ENCODE measurements around the gene DHRS11.

Gene DHRS11, protein sequence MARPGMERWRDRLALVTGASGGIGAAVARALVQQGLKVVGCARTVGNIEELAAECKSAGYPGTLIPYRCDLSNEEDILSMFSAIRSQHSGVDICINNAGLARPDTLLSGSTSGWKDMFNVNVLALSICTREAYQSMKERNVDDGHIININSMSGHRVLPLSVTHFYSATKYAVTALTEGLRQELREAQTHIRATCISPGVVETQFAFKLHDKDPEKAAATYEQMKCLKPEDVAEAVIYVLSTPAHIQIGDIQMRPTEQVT

DNA sequence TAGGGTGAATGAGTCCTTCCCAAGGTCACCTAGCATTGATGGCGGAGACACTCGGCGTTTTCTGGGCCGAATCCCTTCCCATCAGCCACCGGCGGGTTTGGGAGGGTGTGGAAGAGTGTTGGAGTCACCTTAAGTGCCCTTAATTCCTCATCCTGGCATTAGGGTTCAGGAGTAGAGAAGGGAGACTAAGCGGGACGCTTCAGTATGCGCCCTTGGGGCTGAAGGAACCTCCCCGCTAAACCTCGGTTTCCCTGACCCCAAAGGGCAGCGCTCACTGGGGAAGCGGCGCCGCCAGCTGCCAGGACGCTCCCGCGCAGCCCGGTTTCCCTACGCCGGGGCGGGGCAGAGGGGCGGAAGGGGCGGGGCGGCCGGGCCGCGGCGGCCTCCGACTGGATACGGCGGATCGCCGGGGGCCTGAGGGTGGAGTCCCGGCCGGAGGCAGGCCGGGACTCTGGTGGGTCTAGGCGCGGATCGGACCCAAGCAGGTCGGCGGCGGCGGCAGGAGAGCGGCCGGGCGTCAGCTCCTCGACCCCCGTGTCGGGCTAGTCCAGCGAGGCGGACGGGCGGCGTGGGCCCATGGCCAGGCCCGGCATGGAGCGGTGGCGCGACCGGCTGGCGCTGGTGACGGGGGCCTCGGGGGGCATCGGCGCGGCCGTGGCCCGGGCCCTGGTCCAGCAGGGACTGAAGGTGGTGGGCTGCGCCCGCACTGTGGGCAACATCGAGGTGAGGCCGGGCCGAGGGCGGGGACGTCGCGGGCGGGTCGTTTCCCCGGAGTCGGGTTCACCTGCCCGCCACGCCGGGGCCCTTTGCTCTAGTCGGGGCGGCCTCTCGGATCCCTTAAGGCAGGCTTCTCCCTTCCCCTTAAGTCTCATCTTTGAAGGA lies at the start of gene DHRS11:
Gene DHRS11, plus strand, starts transcription at position 446 of the 882 bp plus-strand sequence. Its CDS starts 131 bp downstream, at position 577.
- DNase-seq (ENCODE audit: low read depth, low spot score): no peak

DNA sequence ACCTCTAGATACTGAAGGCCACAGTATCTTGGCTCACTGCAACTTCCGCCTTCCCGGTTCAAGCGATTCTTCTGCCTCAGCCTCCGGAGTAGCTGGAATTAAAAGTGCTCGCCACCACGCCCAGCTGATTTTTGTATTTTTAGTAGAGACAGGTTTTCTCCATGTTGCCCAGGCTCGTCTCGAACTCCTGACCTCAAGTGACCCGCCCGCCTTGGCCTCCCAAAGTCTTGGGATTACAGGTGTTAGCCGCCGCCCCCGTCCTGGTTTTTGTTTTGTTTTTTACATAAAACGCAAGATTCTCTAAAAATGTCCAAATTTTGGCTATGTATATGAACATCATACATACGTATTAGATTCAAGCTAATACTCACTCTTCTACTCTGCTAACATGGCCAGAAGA lies 48.9 kb upstream of the DHRS11 start:
- no peak for DNase-seq (ENCODE audit: low read depth, low spot score)

DNA sequence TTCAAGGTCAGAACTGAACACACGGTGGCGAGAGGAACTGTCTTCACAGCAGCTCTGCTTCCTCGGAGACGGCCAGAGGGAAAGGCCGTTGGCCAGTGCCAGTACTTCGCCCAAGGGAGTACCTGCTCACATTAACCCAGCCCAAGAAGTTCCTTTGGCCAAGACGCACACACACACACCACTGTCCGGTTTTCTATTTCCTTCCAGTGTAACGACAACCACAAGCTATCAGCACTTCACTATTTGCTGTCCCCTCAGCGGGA lies 47.7 kb upstream of the DHRS11 start:
- no peak for DNase-seq (ENCODE audit: low read depth, low spot score)

DNA sequence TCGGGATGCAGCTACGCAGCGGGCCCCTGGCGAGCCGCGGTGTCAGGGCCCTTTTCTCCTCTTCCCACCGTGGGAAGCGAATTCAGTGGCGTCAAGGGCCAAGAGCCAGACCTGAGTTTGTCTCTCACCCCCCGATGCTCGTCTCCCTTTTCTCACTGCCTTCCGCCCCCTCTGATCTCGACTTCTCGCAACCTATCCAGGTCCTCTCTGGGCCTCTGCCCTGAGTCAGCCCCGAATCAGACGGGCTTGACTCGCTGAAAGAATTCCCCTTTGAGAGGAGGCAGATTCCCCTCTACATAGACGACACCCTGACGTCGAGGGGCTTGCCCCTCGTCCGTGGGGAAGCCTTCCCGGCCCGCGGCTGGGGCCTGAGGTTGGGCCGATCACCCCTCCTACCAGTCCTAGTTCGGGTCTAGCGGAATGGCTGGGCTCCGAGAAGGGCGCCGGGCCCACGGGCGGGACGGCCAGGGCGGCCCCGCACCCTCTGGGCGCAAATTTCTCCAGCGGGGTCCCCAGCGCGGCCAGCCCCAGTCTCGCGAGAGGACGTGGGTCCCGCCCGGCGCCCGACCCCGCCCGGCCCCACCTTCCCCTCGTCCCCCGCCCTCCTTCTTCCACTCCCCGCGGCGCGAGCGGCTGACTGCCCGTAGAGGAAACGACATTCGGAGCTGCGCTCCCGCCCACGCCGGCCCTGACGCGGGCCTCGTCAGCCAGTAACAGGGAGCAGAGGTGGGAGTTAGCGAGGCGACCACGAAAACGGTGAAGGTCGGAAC lies 47.2 kb upstream of the DHRS11 start, which contains the start of gene GGNBP2:
Gene GGNBP2, plus strand, starts transcription at position 613 of the 770 bp plus-strand sequence. CDS start 806 bp downstream, outside the sequence.
- DNase-seq (ENCODE audit: low read depth, low spot score): peak; percentile 73

DNA sequence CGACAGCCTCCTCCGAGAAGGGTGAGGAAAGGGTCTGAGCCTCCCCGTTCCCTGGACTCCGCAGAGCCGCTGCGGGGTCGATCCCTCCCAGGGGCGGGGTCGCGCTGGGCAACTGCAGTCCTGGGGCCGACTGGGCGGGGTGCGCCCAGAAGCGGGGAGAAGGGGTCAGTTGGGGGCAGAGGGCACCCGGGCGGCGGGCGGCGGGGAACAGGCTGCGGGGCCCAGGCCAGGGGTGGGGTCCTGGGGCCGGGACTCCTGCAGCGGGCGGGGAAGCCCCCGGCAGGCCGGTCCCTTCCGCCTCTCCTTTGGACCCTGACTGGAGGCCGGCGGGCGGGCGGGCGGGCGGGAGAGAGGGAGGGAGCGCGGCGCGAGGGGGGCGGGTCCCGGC lies 46.6 kb upstream of the DHRS11 start:
- DNase-seq (ENCODE audit: low read depth, low spot score): no peak

DNA sequence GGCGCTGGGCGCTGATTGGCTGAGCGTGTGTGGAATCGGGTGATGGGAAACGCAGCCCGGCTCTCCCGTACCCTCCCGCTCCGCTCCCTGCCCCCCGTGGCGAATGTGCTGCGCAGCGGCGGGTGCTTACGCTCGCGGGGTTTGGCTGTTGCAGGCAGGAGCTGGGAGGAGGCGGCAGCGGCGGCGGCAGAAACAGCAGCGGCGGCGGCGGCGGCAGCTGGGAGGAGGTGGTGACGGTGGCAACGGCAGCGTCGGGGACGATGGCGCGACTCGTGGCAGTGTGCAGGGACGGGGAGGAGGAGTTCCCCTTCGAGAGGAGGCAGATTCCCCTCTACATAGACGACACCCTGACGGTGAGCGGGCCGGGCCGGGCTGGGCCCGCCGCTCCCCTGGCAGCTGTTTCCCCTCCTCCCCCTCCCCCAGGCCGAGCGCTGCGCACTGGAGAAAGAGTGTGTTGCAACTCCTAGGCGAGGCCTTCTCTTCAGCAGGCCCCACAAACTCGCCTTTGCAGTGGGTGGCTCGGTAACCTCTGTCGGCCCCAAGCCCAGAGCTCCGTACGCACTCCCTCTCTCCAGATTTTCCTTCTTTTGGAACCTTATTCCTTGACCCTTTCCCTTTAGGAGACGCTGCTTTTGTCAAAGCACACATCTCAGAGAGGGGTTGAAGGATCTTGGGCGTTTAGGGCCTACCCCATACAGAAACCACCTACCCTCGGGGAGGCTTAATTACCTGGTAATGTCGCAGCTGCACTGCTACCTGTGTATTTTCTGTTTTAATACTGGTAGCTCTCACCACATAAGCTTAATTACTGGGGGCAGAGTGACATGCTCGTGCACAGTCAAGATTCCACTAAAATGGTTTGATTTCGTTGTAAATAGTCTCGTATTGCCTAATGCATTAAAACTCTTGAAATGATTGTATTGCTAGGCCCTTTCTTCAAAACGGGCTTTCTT lies 45.9 kb upstream of the DHRS11 start:
- DNase-seq (ENCODE audit: low read depth, low spot score): peak; percentile 94

DNA sequence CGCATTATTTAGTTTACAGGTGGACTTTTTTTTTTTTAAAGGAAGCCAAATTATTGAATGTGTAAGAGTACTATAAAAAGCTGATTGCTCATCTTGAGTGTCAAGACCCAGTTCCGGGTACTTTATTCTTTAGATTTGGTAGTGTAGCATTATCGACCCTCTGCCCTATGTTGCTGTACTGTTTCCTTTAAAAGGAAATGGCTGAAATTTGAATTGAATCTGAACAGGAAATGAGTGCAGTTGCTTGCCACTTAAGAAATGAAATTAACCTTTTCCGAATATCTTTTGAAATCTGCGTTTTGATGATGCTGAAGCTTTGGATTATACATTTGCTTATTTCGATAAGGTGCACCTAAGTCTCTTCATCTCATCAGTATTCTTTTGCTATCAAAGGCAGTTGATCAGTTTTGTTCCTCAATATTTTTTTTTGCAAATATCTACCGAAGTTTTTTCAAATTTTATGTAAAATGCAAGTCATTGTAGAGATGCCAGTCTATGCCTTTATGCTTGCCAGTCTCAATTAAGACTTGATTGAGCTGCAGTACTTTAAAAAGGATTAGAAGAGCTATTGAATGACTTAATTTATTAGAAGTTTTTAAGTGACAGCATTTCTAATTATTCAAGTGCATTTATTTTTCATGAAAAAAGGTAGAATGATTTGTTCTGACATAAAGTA lies 45.1 kb upstream of the DHRS11 start:
- no peak for DNase-seq (ENCODE audit: low read depth, low spot score)

DNA sequence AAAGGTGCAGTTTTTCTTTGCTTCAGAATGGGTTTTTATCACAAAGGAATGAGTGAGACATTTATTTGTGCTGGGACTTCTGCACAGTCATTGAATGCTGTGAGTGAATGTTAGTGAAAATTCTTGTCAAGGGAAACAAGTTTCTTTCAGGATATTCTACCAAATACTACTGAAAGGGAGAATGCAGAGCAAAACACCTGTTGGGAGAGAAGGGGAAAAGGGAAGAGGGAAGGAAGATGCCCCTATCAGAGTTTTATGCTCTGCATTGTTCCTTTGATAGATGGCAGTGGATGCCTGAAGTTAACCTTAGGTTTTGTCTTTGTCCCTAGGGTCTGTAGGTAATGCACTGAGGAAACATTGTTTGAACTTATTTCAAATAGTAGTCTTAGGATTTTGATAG lies 43.9 kb upstream of the DHRS11 start:
- no peak for DNase-seq (ENCODE audit: low read depth, low spot score)

DNA sequence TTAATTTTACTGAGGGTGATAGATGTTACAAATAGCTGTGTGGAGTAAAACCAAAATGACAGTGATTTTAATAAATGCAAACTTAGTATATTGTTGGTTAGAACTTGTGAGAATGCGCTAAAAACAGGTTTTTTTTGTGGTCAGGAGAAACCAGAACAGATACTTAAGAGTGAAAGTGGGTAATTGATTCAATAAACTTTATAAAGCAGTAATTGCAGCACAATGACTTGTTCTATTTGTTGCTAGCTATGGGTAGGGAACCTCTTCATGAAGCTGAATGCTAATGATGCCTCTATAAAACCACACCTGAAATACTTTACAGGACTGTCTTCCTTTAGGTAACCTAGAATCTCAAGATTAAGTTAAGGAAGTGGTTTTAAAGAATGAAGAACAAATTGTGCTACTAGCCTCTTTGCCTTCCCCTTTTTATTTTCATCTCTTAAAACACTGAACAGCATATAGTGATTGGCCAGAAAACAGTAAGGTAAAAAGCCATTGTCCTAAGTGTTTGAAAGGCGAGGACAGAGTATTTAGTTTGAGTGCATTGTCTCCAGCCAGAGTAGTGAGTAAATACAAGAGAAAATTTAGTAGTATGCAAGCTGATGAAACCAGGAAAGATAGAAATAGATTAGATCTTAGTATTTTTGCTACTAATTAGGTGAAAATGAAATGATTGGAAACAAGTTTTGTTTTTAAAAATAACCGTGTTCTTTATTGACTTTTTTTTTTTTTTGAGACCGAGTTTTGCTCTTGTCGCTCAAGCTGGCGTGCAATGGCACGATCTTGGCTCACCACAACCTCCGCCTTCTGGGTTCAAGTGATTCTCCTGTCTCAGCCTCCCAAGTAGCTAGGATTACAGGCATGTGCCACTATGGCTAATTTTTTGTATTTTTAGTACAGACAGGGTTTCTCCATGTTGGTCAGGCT lies 40.9 kb upstream of the DHRS11 start:
- DNase-seq (ENCODE audit: low read depth, low spot score): no peak

DNA sequence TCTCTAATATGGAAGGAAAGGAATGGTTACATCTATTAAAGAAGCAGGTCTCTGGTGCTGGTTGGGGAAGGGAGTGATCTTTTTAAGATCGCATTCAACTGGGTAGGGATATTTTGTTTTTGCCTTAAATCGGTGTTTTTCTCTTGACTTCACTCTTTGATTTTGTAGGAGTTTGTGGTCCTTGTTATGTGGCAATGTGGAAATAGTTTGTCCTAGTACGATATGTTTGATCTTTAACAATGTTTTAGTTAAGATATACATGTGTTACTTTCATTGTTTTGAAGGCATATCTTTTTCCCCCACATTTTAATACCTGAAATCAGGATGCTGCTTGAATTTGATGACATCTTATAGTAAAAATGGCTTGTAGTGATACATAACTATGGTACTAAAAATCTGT lies 38.2 kb upstream of the DHRS11 start:
- DNase-seq (ENCODE audit: low read depth, low spot score): no peak

DNA sequence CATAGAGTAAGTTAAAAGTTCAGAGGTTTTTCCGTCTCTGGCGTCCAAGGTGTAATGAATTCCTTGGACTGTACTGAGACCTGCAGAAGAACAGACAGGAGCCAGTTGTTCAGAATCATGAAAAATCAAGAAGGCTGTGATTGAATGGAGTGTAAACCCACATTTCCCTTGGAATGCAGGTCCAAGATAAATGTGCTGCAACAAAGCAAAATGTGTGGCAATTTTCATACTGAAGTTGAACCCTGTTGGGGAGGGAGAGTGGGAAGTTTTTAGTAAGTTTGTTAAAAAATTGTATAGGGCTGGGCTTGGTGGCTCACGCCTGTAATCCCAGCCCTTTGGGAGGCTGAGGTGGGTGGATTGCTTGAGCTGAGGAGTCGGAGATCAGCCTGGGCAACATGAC lies 25.6 kb upstream of the DHRS11 start:
- DNase-seq (ENCODE audit: low read depth, low spot score): no peak

DNA sequence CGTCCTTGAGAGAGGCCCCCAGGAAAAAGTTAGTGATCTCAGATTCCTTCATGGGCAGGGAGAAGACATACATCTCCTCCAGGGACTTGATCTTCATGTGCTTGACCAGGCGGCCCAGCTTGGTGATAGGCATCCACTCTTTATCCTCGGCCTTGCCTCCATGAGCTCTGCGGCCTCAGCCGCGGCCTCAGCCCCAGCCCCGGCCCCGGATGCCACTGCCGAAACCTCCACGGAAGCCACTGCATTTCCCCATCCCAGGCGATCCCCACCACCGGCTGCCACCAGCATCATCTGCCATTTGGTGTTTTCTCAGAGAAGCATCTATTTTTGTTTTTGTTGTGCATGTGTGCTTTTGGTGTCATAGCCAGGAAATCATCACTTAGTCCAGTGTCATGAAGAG lies 16.7 kb upstream of the DHRS11 start:
- no peak for DNase-seq (ENCODE audit: low read depth, low spot score)

DNA sequence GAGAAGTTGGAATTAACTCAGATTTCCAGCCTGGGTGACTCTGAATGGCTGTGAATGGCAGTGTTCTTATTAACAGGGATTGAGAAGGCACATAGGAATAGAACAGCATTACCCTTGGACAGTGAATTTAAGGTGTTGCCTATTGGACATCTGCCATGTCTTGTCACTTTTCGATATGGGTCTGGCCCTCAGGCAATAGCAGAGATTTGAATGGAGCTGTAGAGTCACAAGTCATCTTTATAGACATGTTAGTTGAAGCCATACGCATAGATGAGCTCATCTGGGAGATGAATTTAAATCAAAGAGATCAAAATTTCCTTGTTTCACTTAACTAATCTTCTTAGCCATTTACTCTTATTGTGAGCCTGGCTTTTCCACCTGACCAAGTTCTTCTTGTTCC lies 14.9 kb upstream of the DHRS11 start:
- DNase-seq (ENCODE audit: low read depth, low spot score): no peak

DNA sequence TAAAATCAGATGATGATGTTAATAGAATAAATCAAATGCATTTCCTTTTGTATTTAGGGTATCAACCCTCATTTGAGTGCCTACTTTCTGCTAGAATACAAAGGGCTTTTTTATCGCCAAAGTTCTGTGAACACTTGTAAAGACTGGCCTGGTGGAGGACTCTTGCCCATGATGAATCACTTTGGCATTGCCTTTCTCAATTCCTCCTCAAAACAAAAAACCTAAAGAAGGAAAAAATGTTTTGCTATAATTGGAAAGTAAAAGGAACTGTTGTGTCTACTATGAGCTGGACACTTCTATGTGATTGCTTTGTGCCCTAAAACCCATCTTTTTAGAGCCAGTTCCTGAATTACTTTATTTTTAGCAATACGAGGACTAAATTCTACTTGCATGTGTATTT lies 13.0 kb upstream of the DHRS11 start:
- DNase-seq (ENCODE audit: low read depth, low spot score): no peak

DNA sequence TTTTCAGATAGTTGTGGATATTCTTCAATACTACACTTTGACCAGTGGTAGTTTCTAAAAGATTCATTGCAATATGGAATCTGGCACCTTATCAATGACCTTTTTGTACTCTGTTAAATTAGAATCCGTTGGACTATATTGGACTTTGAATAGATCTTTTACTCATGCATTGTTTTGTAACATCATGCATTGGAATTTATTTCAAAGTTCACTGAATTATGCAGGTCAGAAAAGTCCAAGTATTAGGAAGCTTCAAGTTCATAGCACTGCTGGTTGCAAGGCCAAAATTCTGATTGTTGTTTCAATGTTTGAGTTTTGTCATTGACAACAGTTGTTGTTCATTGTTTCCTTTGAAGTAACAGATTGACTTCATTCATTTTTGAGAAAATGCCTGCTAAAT lies 7.9 kb upstream of the DHRS11 start:
- DNase-seq (ENCODE audit: low read depth, low spot score): no peak

DNA sequence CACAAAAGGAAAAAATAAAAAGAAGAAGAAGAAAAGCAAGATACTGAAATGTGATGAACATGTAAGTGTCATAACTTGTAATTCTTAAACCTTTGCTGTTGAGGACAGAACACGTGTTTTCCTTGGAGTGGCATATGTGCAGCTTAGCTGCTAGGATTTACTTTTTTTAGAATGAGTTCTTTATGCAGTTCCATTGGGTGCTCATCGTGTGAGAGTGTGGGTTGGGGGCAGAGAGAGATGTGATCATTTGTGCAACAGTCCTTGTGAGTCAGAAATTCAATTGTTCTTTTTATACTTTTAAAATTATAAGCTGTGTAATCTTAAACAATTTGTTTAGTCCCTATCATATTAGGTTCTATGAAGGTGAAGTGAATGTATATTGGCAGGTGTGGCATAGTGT lies 5.5 kb upstream of the DHRS11 start:
- DNase-seq (ENCODE audit: low read depth, low spot score): no peak

DNA sequence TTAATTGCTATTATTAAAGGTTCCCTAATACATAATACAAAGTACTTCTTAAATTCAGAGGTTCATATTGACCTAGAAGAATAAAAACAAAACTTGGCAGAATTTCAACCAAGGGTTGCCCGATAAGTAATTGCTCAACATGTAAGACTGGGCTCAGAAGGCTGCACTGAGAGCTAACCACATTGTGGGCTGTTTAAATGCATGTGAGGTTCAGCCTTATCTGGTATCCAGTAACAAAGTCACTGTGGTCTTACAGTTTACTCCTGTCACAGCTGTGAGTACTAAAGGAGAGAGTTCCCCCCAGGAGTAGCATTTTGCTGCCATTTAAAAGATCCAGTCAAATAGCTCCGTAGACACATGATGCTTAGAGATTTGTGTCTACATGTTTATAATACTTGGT lies 1.6 kb upstream of the DHRS11 start:
- no peak for DNase-seq (ENCODE audit: low read depth, low spot score)

DNA sequence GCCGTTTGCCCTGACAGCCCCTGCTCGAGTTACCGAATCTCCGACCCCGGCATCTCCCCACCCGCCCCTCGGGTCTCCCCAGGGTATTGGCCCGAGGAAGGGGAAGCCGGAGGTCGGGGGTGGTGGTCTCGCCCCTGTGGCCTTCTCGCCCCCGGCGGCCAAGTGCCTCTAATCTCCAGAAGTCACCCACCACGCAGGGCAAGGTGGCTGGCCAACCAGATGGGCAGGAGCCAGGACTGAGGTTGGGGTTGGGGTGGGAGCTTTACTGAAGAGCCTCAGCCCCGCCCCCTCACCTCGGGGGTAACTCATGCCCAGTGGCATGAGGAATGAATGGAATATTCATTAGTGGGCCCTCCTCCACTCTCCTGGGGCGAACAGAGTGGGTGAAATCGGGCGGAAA lies 637 bp downstream of the DHRS11 start:
- DNase-seq (ENCODE audit: low read depth, low spot score): no peak

DNA sequence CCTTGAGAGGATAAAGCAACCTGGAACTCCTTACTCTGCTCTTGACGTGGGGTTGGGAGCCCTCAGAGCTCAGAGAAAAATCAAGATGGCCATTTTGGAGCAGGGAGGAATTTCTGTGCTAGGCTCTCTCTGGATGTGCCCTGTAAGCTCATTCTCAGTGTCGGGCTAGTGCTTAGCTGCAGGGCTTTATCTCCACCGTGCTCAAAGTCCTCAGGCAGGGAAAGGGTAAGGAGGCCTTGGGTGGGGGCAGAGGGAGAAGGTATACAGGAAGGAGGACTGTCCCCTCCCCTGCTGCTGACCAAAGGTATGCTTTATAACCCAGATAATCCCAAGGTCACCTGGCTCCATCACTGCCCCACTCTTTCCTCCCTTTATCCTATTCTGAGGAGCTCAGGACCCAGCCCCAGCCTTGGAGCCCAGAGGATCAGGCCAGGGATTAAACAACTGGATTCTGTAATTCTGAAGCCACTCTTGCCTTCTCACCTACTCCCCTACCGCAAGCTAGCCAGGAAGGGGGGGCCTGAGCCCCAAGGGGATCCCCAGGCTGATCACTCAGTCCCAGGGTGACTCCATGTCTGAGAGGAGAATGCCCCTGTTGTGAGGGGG lies 1.1 kb downstream of the DHRS11 start:
- DNase-seq (ENCODE audit: low read depth, low spot score): no peak
